A673 (cell line): ENCODE measurements around the gene UMAD1.

Experiments used
- EZH2 ChIP-seq: fragments of 200-600 bp; sonication (generic); IDR thresholded peaks from 2 replicates; pipeline ENCODE4 v1.6.1; 2017; ENCODE audit warnings: borderline replicate concordance, low read depth, mild to moderate bottlenecking, mixed read lengths, antibody characterized with exemption, low read length; ENCODE audit not compliant: poor library complexity, severe bottlenecking
- TF ChIP-seq, protein P1 (sequence below): fragments of 300-800, 200-600 bp; sonication (generic); conservative IDR thresholded peaks from 2 replicates; pipeline ENCODE4 v1.5.1; 2017; ENCODE audit warnings: low read depth, mild to moderate bottlenecking, antibody characterized with exemption, low read length, moderate library complexity, mixed read lengths

DNA sequence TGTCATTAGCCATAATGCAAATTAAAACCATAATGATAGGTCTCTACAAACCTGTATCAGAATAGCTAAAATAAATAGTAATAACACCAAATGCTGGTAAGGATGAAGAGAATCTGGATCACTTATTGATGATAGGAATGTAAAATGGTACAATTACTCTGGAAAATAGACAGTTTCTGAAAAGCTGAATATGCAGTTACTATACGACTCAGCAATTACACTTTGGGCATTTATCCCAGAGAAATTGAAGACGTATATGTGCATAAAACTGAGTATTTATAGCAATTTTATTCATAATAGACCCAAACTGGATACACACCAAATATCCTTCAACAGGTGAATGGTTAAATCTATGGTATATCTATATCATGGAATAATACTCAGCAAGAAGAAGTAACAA, 69.9 kb downstream of the UMAD1 start:
- TF ChIP-seq, protein P1, sequence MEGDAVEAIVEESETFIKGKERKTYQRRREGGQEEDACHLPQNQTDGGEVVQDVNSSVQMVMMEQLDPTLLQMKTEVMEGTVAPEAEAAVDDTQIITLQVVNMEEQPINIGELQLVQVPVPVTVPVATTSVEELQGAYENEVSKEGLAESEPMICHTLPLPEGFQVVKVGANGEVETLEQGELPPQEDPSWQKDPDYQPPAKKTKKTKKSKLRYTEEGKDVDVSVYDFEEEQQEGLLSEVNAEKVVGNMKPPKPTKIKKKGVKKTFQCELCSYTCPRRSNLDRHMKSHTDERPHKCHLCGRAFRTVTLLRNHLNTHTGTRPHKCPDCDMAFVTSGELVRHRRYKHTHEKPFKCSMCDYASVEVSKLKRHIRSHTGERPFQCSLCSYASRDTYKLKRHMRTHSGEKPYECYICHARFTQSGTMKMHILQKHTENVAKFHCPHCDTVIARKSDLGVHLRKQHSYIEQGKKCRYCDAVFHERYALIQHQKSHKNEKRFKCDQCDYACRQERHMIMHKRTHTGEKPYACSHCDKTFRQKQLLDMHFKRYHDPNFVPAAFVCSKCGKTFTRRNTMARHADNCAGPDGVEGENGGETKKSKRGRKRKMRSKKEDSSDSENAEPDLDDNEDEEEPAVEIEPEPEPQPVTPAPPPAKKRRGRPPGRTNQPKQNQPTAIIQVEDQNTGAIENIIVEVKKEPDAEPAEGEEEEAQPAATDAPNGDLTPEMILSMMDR = no peak
- TF ChIP-seq EZH2 = no peak
